Fibroblast of mammary gland (primary cell): ENCODE data around the gene HKDC1.
"Not testable (repeated sequence)": the region's sequence is repeated elsewhere in the genome, so short reads cannot be mapped to it uniquely, and the experiment has no call there.

Source experiments
- DNase-seq: peaks from one replicate; pipeline ENCODE4 v3.0.0-alpha.2; 2010; ENCODE audit warnings: low read depth
- H3K4me3 ChIP-seq: 2 replicates; pipeline ENCODE4 v1.5.1; 2011; ENCODE audit warnings: low read depth, mild to moderate bottlenecking, low read length, moderate library complexity; ENCODE audit not compliant: control insufficient read depth
- CTCF ChIP-seq: conservative IDR thresholded peaks from 2 replicates; pipeline ENCODE4 v1.5.1; 2011; ENCODE audit warnings: low read depth, low read length, inconsistent platforms; ENCODE audit not compliant: control insufficient read depth, insufficient read depth

The HKDC1 gene

GRCh38 chr10:69307434-69307833 is 87.3 kb downstream of the HKDC1 start:
- no peak for TF ChIP-seq CTCF
- no peak overlapping the region for H3K4me3 ChIP-seq
- DNase-seq, result no peak

DNA sequence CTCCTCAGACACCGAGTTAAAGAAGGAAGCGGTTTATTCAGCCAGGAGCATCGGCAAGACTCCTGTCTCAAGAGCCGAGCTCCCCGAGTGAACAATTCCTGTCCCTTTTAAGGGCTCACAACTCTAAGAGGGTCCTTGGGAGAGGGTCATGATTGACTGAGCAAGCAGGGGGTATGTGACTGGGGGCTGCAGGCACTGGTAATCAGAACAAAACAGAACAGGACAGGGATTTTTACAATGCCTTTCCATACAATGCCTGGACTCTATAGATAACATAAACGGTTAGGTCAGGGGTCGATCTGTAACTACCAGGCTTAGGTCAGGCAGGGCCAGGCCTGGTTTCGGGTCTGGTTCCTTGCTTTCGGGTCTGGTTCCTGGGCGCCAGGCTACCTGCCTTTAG is 88.2 kb downstream of the HKDC1 start:
- not testable (repeated sequence) for H3K4me3 ChIP-seq

DNA sequence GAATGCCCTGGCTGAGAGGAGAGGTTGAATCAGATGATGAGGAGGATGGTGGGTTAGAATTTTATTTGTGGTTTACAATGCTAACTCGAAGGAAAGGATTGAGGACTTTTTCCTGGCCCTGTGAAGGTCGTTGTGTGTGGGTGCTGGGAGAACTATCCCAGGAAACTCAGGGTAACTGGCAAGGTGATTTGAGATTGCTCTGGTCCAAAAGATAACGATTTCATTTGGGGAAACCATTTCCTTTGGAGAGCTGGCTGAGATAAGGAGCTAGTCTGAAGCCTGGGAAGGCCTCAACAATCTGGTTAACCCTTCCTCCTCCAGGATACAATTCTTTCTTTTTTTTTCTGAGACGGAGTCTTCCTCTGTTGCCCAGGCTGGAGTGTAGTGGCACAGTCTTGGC is 91.2 kb downstream of the HKDC1 start:
- no peak overlapping the region for H3K4me3 ChIP-seq
- no peak for TF ChIP-seq CTCF
- no peak for DNase-seq

More for the DNA sequence above, 88.2 kb downstream of the HKDC1 start:
- not testable (repeated sequence) for DNase-seq

GRCh38 chr10:69312528-69312927 is 92.4 kb downstream of the HKDC1 start:
- no peak overlapping the region for H3K4me3 ChIP-seq
- TF ChIP-seq CTCF, result no peak
- no peak for DNase-seq

DNA sequence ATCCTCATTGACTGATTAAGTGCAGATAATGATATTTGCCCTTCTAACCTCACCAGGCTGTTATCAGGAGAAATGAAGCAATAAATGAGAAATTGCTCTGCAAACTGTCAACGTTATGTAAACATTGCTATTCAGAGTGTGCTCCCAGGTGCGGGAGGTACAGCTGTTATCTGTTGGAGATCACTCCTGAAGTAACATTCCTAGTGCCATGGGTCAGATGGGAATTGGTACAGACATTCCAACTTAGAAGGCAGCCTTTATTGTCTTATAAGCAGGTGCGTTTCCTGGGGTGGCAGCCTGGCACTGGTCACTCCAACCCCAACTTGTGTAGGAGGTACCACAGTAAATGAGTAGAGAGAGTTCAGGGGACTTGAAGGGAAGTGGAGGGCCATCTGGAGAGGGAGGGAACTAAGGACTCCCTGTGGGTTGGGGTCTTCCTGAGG is 95.0 kb downstream of the HKDC1 start:
- no peak for DNase-seq
- TF ChIP-seq CTCF, result no peak
- H3K4me3 ChIP-seq, result no peak overlapping the region

DNA sequence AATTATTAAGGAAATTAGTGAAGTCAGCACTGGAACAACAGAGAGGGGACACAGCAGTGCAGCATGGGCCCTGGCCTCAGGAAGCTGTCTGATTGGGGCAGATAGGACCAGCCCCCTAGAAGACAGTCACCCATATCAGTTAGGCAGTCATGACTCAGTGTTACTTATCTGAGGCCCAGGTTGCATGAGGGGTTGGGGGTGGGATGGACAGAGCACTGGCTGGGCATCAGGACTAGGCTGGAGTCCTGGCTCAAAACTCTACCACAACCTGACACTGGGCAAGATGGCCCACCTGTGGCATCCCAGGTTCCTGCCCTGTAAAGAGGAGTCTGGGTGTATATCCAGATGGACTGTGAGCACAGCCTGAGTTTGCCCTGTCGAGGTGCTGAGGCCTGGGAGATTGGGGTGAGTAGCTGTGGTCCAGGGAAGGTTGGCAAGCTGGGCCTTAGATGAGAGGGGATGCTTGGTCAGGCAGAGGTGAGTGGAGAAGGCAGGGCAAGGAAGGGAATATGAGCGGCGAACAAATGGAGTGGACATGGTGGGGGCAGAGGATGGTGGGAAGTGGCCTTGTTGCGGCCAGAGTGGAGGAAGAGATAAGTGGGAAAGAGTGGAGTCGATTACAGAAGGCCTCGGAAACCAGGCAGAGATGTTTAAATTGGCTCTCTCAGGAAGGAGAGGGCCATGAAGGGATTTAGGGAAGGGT is 95.6 kb downstream of the HKDC1 start:
- DNase-seq, result no peak
- TF ChIP-seq CTCF, result no peak
- H3K4me3 ChIP-seq, result no peak overlapping the region

- TF ChIP-seq CTCF, result no peak
- DNase-seq, result peak; percentile 90
- H3K4me3 ChIP-seq, result no peak overlapping the region
Observed at GRCh38 chr10:69316313-69317059, 96.4 kb downstream of the HKDC1 start.
